Superior temporal gyrus (tissue), 1 donor: ENCODE data around the gene ABHD14A.

ENCODE experiments used
- DNase-seq: peaks from one replicate; pipeline ENCODE4 v3.0.0-alpha.2; 2016; ENCODE audit errors: extremely low spot score

ABHD14A gene

DNA sequence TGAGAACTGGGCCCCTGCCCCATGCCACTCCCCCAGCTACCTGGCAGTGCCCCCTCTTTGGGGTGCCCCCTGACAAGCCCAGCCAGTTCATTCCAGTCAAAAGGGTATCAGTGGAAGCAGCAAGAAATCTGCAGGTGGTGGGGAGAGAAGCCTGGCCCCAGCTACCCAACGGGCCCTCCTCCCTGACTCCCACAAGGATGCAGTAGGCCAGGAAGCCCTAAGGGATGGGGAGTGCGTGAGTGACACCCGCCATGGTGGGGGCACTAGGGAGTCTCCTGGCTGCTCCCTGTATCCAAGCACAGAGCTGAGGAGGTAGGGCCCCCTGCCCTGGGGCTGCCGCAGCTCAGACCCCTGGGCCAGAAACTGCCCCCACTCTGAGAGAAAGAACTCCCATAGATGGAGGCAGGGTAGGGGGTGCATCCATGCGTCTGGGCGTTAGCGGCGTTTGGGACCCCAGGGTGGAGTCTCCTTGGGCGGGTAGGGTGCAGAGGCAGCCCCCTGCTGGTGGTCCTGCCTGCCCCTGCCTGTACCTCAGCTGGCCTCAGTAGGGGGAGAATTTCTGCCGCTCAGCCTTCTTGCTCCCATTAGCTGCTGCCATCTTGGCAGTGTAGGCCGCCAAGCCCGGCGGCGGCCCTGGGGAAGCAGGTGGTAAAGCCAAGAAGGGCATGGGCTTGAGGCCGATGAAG, 17.2 kb upstream of the ABHD14A start:
- DNase-seq: no peak

DNA sequence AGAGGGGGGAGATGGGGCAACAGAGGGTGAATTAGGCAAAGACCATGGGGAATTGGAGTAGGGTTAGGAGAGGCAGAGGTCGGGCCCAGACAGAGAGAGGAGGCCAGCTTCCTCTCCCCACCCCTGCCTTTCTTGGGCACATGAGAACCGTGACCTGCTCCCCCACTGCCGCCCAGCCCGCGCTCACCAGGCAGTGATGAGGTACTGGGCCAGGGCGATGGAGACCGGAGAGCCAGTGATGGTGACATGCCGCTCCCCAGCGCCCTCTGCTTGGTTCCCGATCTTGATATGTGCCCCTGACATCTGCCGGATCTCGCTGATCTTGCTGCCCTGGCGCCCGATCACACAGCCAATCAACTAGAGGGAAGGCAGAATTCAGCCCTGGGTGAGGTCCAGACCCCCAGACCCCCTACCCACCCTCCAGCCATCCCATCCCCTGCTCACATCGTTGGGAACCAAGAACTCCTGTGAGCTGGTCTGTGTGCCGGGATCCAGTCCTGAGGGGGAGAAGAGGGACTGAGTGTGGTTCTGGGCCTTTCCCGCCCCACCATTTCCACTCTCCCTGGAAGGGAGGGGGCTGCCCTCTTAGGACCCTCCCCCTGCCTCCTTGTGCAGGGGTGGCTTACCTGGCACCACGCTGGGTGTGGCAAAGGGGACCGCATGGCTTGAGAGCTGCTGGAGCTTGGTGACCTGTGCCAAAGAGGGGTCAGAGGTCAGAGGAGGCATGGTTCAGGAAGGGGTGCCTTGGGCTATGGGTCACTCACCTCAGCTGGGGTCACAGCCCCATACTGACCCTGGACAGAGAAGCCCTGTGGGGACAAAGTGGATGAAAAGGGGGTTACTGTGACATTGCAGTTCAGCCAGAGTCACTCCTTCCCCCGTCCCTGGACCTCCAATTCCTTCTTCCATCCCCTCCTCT, 16.0 kb upstream of the ABHD14A start:
- DNase-seq: no peak

DNA sequence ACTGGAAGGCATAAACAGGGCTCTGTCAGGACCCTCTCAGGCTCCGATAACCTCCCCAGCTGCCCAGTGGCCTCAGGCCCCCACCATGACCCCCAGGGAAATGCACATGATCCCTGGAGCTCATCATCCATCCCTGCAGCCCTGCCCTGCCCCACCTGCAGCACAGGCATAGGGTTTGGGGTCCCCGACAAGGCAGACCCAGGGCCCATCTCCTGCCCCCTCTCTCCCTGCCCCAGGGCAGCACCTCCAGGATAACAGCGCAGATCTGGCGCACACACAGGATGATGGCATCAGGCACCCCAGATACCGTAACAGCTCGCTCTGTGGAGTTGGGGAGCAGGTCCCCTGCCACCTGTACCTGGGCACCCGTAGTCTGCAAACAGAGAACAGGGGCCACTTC, 15.2 kb upstream of the ABHD14A start:
- no peak for DNase-seq

DNA sequence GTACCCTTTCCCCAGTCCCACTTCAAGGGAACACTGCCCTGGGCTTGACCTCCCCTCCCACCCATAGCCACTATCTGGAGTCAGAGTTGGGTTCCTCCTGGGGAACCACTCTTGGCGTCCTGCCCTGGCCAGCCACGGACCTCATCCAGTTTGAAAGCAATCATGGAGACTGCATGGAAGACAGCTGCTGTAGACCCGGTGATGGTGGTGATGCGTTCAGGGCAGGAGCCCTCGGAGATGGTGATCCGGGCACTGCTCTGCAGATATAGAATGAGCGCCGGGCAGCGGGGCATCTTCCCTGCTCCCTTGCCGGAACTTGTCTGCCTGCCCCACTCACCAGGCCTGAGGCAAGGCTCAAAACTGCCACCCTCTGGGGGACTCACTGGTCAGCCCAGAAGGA, 14.5 kb upstream of the ABHD14A start:
- no peak for DNase-seq

DNA sequence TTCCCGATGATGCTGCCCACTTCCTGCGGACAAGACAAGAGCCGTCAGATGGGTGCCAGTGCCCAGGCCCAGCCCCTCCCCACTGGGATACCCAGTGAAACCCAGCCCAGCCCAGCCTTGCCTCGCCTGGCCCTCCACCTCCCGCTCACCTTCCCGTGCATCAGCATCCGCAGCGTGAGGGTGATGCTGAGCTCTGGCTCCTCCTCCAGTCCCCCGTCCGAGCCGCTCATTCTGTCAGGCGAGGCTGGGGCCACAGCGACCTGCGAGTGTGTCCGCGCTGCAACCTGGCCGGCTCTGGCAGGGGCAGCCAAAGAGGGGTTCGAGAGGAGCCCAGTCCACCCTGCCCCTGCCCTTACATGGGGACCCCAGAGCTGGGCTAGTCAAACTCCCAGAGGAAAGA, 13.9 kb upstream of the ABHD14A start:
- no peak for DNase-seq

DNA sequence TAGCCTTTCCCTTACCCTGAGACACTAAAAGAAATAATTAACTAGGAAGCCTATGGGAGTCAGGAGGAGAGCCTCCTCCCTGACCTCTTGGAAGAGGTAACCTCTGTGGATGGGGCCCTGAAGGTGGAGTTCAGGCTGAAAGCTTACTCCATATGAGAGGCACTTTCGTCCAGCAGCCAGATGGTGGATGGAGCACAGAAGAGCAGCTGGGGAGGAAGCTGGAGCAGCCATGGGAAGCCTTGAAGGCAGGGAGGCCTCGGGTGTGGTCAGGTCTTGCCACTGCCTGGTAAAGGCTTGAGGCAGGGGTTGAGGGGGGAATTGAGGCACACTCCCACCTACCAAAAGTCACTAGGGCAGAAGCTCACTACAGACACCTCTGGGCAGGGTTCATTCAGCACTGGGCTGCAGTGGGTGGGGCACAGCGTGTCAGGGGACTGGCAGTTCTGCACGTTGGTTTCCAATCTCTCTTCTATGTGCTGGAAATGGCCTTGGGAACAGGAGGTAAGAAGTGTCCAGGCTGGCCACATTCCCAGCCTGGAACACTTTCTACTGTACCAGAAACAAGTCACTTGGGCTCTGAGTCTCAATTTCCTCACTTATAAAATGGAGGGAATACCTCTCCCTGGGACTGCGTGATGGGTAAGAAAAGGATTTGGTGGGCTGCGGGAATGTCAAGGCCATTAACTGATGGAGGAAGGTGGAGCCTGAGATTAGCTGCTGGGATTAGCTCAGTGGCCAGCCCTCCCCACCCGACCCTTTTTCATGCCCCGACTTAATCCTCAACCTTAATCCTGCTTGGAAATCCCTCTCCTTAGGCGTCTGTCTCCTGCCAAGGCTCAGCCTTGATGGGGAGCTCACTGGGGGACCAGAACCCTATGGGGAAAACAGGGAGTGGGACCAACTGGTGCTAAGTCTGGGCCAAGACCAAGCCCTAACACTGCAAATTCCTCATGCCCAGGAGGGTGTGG, 13.0 kb upstream of the ABHD14A start:
- no peak for DNase-seq

DNA sequence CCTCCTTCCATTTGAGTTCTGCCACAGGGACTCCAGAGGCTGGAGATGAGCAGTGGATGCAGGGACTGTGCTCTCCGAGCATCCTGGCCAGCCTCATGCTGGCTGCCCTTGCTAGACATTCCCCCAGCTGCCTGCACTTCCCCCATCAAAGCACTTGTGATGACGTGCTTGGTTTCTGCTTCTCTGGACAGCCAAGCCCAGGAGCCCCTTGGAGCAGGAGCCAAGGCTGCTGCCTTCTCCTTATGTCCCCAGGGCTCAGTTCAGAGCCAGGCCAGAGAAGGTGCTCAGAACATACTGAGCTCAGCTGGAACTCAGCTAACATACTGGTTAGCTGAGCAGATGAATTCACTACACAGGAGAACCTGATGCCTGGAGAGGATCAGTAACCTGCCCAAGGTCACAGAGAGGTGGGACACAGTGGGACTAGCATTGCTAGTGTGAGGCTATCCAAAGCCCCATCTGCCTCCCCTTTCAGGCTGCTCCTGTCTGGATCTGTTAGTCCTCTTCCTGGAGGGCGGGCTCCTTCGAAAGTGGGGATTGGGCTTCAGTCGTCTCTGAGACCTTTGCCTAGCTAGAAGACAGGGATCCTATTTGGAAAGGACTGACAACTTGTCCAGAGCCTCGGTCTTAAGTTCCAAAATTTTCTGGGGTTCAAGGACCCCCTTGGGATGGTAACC, 11.9 kb upstream of the ABHD14A start:
- DNase-seq: peak; percentile 44

DNA sequence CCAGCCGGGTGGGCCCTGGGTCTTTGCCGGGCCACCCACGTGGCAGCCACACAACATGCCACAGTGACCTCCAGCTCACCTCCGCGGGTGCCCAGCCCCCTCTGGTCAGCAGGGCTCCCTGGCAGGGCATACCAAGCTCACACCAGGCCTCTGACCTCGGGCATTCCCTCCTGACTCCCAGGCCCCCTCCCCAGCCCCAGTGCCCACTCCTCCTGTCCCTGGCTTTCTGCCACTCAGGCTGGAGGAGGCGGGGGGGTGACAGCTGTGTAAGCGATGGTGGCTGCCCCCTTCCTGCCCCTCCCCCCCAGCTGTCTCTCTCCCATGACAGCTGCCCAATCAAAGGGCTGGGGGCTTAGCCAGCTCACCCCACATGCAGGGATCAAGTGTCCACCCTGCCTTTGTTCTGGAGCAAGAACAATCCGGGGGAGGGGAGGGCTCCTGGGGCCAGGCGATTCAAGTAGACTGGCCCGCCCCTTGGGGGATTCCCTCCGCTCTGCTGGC, 10.9 kb upstream of the ABHD14A start:
- DNase-seq: peak; percentile 36

DNA sequence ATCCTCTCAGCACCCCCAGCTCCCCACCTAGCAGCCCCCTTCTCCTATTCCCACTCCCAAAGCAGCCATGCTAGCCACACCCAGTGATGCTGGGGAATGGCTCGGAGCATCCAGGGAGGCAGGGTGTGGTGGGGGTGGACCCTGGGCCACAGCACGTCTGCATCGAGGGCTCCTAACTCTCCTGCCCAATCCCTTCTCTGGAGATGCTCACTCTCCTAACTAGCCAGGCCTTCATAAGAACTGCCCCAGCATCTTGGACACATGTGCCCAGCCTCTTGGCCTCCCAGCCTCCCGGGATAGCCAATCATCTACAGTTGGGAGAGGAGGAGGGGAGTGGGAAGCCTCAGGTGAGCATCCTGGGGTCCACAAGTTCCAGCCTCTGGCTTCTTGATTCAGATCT, 10.3 kb upstream of the ABHD14A start:
- DNase-seq: no peak

DNA sequence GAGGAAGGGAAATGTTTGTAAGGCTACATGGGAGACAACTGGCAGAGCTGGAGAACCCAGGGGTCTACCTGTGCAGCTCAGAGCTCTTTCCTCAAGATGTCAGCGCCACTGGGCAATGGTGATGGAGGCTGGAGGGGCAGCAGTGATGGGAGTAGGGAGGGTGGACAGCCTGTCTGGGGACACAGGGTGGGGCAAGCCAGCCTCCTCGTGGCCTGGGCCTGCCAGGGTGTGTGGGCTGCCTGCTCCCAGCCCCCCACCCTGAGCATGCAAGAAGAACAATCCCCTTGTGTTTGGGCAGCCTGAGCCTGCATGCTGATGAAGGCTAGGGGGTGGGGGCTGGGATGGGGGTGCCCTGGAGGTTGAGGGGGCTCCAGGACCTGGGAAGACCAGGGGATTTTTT, 8.8 kb upstream of the ABHD14A start:
- peak; percentile 76 for DNase-seq

DNA sequence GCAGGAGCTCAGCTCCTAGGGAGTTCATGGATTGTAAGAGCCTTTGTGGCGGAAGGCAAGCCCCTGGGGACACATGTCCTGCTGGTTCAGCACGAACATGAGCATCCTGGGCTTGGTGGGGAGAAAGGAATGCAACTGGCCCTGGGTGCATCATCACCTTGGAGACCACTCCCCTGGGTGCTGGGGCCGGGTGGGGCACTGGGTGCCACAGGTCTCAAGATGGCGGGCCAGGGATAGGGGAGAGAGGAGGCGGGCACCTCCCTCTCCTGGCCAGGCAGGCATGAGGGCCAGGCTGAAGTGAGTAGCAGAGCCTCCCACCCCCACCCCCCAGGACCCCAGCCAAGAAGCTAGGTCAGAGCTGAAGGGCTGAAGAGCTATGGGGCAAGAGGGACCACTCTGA, 8.4 kb upstream of the ABHD14A start:
- DNase-seq: peak; percentile 48

DNA sequence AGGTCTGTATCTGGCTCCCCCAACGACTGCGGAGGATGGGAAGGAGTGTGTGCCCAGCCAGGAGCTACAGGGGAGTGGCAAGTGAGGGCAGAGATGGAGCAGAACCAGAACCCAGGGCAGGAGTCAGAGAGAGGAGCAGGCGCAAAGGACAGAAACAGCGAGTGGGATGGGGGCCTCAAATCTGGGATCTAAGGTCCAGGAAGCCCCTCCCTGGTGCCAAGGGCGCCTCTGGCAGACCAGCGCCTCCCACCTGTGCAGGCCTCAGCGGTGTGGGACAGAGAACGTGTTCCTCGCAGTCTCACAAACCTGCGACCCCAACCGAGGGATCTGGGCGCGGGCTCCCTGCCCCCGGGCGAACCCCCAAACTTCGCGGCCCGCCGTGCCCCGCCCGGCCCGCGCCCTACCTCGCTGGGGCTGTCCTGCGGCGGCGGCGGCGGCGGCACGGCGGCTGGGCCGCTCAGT, 7.9 kb upstream of the ABHD14A start:
- DNase-seq: peak; percentile 38

DNA sequence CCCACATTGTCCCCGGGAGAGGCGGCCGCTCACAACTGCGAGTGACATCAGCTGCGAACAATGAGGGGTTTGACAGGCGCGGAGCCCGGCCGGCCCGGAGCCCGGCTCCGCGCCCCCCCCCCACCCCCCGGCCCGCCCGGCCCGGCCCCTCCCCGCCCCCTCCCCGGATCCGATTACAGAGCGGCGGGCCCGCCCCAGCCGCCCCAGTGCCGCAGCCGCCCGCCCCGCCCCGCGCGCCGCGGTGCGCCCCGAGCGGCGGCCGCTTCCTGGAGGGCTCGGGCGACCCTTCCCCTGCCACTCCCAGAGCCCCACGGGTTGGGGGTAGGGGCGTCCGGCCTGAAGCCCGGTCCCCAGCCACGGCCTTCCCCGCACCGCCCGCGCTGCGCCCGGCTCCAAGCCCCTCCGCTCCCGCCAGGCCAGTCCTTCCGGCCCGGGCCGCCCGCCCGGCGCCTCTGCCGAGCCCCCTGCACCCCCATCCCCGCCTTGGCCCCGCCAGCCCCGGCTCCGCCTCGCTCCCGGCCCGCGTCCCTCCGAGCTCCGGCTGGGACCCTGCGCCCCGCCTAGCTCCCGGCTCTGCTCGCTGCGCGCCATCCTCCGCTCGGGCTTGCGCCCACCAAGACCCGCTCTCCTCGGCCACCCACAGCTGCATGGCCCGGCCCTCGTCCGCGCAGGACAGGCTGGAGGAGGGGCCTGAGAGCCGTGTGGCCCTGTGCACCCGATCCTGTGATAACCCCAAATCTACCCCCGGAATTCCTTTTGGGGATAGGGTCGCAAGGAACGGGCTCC, 7.3 kb upstream of the ABHD14A start, which contains the start of gene PCBP4:
Gene PCBP4 (minus strand): TSS at position 71 of the 786 bp plus-strand sequence. CDS start 6,214 bp downstream, outside the sequence.
- DNase-seq: peak; percentile 83

DNA sequence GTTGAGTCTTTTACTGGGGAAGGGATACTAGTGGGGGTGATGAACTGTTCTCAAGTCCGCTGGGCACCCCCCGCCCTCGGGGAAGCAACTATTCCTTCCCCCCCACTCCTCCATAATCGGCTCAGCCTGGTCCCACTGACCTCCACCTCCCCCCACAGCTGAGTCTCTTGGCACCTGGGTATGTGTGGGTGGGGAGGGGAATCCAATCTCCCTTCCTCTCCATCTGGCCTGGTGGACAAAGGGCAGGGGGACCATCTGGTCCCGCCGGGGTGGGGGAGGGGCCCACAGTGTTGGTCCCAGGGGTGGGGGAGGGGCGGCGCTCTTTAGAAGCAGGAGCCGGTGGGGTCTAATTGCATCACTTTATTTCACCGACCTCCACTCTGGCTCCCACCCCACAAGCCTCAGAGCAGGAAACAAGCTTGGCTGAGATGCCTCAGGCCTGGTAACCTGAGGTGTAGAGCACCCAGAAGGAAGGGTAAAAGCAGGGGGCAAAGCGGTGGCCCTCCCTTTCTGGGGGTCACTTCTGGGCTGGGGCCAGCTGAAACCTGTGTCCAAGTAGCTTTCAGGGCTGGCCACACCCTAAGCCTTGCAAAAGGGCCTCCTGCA, 6.6 kb upstream of the ABHD14A start:
- no peak for DNase-seq

DNA sequence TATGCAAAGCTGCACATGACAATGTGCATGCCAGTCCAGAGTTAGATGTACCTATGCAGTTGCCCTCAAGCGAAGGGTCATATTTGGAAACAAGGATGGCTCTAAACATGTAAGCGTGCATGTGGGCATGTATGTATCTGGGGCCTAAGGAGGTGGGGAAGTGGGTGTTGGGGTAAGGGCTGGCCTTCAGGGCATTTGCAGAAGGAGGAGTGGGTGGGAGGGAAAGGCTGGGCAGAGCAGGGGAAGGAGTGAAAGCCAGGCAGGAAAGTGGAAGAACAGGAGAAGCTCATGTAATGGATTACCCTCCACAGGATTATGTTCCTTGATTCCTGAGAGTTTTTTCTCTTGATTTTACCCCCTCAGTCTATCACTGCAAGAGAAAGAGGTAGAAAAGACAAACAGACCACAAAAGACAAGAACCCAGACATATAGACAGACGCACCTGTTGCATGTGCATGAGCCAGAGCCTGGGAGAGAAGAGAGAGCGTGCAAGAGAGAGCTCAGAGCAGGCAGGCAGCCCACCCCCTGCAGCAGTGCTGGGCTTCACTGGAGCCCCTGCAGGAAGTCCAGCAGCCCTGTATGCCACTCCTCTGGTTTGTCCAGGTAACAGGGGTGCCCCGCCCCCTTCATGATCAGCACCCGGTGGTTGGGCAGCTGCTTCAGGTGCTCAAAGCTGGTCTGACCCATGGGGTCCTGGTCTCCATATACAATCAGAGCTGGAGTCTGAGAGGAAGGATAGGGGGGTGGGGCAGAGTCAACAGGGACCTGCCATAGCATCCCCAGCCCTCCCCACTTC, 5.8 kb upstream of the ABHD14A start:
- no peak for DNase-seq

DNA sequence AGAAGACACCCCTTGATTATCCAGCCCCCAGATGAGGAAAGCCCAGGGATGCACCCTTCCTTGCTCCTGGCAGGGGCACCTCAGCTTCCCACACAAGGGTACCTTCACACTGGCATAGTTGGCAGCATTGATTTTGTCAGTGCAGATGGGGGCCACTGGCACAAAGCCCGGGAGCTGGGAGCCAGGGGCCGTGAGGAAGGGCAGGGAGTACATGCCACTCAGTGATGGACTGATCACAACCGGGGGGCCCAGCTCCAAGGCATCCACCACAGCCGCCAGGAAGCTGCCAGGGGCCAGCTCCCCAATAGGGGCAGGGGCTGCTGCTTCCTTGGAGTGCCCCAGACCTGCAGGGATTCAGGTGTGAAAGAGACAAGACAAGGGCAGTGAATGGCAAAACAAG, 5.0 kb upstream of the ABHD14A start:
- no peak for DNase-seq

DNA sequence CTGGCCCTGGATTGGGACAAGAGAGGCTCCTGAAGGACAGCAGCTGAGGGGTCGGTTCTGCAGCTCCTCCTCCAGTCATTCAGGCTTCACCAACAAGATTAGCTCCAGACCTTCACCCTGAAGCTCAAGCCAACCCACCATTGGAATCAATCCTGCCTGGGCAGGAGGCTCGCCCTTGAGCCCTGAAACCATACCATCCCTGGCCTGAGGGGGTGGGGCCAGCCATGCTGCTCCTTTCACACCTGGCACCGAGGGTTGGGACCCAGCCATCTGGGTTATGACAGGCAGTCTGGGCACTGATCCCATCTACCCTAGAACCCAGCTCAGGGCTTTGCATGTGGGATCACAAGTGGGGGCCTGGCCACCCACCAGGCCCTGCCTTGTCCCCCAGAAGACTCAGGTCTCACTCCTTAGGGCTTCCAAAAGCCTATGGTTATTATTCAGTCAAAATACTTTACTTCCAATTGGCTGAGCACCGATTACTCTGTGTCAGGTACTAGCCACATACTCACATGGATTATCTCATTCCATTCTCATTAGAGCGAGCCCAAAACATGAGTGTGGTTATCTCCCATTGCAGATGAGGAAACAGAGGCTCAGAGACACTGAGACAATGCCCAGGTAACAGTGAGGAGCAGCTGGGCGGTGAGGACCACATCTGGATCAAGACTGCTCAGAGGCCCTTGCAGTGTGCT, 4.1 kb upstream of the ABHD14A start:
- no peak for DNase-seq

DNA sequence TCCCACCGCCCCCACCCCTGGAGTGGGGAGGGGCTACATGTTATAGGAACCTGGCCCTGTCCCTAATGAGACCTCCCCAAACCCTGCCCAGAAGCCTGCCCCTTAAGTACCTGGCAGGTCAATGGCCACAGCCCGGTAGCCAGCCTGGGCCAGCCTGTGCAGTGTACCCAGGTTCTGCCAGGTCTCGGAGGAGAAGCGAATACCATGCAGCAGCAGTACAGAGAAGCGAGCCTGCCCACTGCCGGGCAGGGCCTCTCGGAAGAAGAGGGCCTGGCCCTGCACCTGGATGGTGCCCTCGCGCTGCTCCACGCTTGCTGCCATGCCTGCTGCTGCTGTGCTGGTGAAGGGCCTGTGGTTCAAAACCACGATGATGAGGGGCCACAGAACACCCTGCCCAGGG, 3.5 kb upstream of the ABHD14A start:
- no peak for DNase-seq
